Measurements from ENCODE around the gene GATA5.

Gene GATA5

GRCh38 chr20:62451156-62451767, 24.5 kb downstream of the GATA5 start:
- no peak for DNase-seq

GRCh38 chr20:62449951-62450691, 25.7 kb downstream of the GATA5 start:
- DNase-seq = no peak

GRCh38 chr20:62448788-62449187, 27.0 kb downstream of the GATA5 start:
- no peak for DNase-seq

- DNase-seq = no peak
Observed at GRCh38 chr20:62448038-62448437, 27.8 kb downstream of the GATA5 start.

- DNase-seq = no peak
Observed at GRCh38 chr20:62446888-62447869, 28.6 kb downstream of the GATA5 start.

GRCh38 chr20:62446481-62446880, 29.3 kb downstream of the GATA5 start:
- no peak for DNase-seq

- no peak for DNase-seq
Observed at GRCh38 chr20:62445553-62446340, 30.0 kb downstream of the GATA5 start.

- no peak for DNase-seq
Observed at GRCh38 chr20:62444286-62444685, 31.5 kb downstream of the GATA5 start.

- DNase-seq = no peak
Observed at GRCh38 chr20:62441987-62442539, 33.7 kb downstream of the GATA5 start.

- DNase-seq = no peak
Observed at GRCh38 chr20:62439218-62439617, 36.6 kb downstream of the GATA5 start.

GRCh38 chr20:62437927-62438326, 37.9 kb downstream of the GATA5 start:
- no peak for DNase-seq

GRCh38 chr20:62437496-62437895, 38.3 kb downstream of the GATA5 start:
- DNase-seq = no peak

- DNase-seq = no peak
Observed at GRCh38 chr20:62436692-62437091, 39.1 kb downstream of the GATA5 start.

GRCh38 chr20:62433658-62434497, 41.9 kb downstream of the GATA5 start:
- DNase-seq = no peak

GRCh38 chr20:62430866-62431447, 44.8 kb downstream of the GATA5 start:
- DNase-seq = no peak

GRCh38 chr20:62430311-62430853, 45.4 kb downstream of the GATA5 start:
- no peak for DNase-seq

- DNase-seq = no peak
Observed at GRCh38 chr20:62429455-62430310, 46.1 kb downstream of the GATA5 start.

GRCh38 chr20:62428396-62429295, 47.1 kb downstream of the GATA5 start:
- DNase-seq = no peak

GRCh38 chr20:62428002-62428372, 47.8 kb downstream of the GATA5 start:
- DNase-seq = no peak

Data from stimulated activated CD4-positive, alpha-beta T cell treated with anti-CD3 and anti-CD28 coated beads, Interleukin-2, amount 100 ng/mL, for 48 hours (primary cell).